Activated T-helper 1 cell treated with anti-CD3 and anti-CD28 coated beads, Interleukin-12 subunit alpha, Interleukin-12 subunit beta, Interleukin-2, Interleukin-4 antibody, amounts not matched to agents 30 ng/mL and 10 ng/mL and 1 ng/mL, durations not matched to agents 14 hours and 24 hours and 36 hours (primary cell): ENCODE measurements around the gene RPGRIP1. TPM values are rescaled to one million over a fixed set of nuclear protein-coding genes. Genes with fewer than 3 reads are reported as not detected.

Source experiments
- DNase-seq: peaks from one replicate; pipeline ENCODE4 v3.0.0; 2021; ENCODE audit warnings: low spot score
- H3K27ac Mint-ChIP-seq: one replicate; pipeline ENCODE4 v1.8.0; 2021; ENCODE audit warnings: mild to moderate bottlenecking, mixed read lengths
- H3K27me3 Mint-ChIP-seq: one replicate; pipeline ENCODE4 v1.8.0; 2022; ENCODE audit warnings: mild to moderate bottlenecking, moderate library complexity, mixed read lengths; ENCODE audit not compliant: insufficient read depth
- H3K36me3 Mint-ChIP-seq: one replicate; pipeline ENCODE4 v1.8.0; 2021; ENCODE audit warnings: low read depth, mixed read lengths
- H3K4me1 Mint-ChIP-seq: one replicate; pipeline ENCODE4 v1.8.0; 2021; ENCODE audit warnings: low read depth, mixed read lengths
- H3K4me3 Mint-ChIP-seq: one replicate; pipeline ENCODE4 v1.8.0; 2021; ENCODE audit warnings: mild to moderate bottlenecking, moderate library complexity, mixed read lengths
- H3K9me3 Mint-ChIP-seq: one replicate; pipeline ENCODE4 v1.8.0; 2021; ENCODE audit warnings: mixed read lengths
- intact Hi-C: fragments of 100-400 bp; cut with micrococcal nuclease; formaldehyde crosslinking; loops from one replicate; pipeline ENCODE4 v1.15.1; 2024
- total RNA-seq: library from RNA; stranded (reverse); gene quantifications from 2 replicates; pipeline ENCODE4 v1.2.3, GENCODE V29; 2022

RPGRIP1 gene
- not detected in 2 replicates for total RNA-seq

DNA sequence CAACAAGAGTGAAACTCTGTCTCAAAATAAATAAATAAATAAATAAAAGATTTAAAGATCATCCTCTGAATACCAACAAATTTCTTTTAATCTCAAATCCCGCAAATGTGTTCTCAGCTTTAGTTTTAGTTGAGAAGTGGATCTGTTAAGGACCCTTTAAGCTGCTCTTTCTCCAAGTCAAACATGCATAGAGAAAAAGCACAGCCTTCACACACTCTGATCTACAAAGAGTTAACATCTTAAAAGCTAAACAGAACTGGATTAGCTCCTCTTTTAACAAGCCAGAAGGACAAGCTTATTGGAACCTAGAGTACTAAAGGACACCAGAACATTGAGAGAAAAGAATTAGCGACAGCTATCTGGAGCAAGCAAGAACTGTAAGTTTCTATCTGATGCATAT lies at the start of gene RPGRIP1:
RPGRIP1 (plus strand) TSS at position 301 of the 400 bp plus-strand sequence. CDS start 7,894 bp downstream, outside the sequence.
- Mint-ChIP-seq H3K27ac (no peak within 1 kb of the TSS), H3K27me3 (peaks cover 5% of the 10 kb centered on the region), H3K4me3 (no peak within 1 kb of the TSS), H3K36me3 (no peaks in the 10 kb centered on the region), H3K4me1 (no peaks in the 10 kb centered on the region), H3K9me3 (no peaks in the 10 kb centered on the region)
- DNase-seq, result no peak
- intact Hi-C loops, result no loop called here

DNA sequence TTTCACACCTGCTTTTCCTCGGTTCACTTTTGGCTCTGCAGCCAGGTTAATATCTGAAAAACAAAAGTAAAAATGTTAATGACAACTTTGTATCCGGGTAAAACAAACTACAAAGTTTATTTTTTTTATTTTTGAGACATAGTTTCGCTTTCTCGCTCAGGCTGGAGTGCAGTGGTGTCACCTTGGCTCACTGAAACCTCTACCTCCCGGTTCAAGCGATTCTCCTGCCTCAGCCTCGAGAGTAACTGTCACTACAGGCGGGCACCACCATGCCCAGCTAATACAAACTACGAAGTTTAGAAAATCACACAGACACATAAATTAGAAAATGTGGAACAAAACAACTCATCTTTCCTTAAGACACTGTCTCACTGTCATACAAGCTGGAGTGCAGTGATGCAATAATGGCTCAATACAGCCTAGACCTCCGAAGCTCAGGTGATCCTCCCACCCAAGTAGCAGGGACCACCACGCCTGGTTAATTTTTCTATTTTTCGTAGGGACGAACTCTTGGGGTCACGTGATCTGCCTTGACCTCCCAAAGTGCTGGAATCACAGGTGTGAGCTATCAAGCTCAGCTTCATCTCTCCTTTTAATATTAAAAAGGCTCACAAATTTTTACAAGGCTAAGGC lies 48.7 kb upstream of the RPGRIP1 start:
- DNase-seq, result no peak
- Mint-ChIP-seq H3K27ac (peak overlapping the region; percentile 52), H3K9me3 (no peaks in the 10 kb centered on the region), H3K27me3 (no peaks in the 10 kb centered on the region), H3K4me3 (peak overlapping the region; percentile 29), H3K36me3 (peaks cover 68% of the 10 kb centered on the region), H3K4me1 (peaks cover 69% of the 10 kb centered on the region)
- intact Hi-C loops, result loop anchor here (2.0 to 5.0 kb wide), 2 partner anchors 16 to 136 kb away; no protein-coding TSS in a partner anchor

DNA sequence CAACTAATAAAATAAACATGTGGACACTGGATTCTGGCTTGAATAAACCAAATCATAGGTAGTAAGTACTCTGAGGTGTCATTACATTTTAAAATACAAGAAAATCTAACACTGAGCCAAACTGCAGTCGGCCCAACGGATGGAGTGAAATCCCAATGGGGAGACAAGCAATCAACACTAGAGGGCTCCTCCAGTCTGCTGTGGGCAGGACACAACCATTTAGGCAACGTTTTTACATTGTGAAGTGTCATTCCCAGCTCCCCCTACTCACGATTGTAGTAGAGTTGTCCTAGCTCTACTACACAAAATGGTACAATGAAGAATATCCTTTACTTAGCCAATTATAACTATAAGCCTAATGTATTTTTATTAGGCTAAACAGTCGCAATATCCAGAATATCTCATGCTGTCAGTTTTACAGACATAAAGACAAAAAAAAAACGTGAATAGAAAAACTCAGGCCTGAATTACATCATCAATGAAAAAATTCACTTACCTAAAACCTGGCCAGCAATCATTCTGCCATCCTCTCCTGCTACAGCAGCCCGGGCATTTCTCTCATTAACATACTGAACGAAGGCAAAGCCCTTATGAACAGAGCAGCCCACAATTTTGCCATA lies 46.3 kb upstream of the RPGRIP1 start:
- Mint-ChIP-seq H3K27ac (peak overlapping the region; percentile 40), H3K4me3 (peak overlapping the region; percentile 37), H3K36me3 (peaks cover 65% of the 10 kb centered on the region), H3K9me3 (no peaks in the 10 kb centered on the region), H3K27me3 (no peaks in the 10 kb centered on the region), H3K4me1 (peaks cover 82% of the 10 kb centered on the region)
- intact Hi-C loops, result loop anchor here (5.0 kb wide), 1 partner anchor 134 kb away; no protein-coding TSS in a partner anchor
- no peak for DNase-seq

DNA sequence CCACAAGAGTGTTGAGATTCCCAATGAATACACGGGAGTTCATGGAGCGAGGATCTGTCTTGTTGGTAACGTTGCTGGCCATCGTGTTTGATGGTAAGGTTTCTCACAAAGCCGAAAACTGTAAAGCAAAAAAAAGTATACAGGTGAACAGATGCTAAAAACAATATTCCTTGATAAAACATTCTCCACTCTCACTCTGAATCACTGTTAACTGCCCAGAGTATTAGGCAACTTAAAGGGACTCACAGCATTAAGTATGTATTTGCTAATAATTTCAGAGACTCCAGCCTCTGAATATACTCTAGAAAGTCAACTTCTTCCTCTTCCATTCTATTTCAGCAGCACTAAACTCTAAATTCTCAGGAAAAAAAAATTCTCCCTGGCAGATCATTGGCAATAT lies 45.8 kb upstream of the RPGRIP1 start:
- H3K27ac Mint-ChIP-seq, result peak overlapping the region; percentile 40
- H3K4me1 Mint-ChIP-seq, result peaks cover 85% of the 10 kb centered on the region
- no peak for DNase-seq
- H3K9me3 Mint-ChIP-seq, result no peaks in the 10 kb centered on the region
- intact Hi-C loops, result loop anchor here (5.0 kb wide), 1 partner anchor 133 kb away; no protein-coding TSS in a partner anchor
- H3K36me3 Mint-ChIP-seq, result peaks cover 68% of the 10 kb centered on the region
- no peaks in the 10 kb centered on the region for H3K27me3 Mint-ChIP-seq
- no peak overlapping the region for H3K4me3 Mint-ChIP-seq

DNA sequence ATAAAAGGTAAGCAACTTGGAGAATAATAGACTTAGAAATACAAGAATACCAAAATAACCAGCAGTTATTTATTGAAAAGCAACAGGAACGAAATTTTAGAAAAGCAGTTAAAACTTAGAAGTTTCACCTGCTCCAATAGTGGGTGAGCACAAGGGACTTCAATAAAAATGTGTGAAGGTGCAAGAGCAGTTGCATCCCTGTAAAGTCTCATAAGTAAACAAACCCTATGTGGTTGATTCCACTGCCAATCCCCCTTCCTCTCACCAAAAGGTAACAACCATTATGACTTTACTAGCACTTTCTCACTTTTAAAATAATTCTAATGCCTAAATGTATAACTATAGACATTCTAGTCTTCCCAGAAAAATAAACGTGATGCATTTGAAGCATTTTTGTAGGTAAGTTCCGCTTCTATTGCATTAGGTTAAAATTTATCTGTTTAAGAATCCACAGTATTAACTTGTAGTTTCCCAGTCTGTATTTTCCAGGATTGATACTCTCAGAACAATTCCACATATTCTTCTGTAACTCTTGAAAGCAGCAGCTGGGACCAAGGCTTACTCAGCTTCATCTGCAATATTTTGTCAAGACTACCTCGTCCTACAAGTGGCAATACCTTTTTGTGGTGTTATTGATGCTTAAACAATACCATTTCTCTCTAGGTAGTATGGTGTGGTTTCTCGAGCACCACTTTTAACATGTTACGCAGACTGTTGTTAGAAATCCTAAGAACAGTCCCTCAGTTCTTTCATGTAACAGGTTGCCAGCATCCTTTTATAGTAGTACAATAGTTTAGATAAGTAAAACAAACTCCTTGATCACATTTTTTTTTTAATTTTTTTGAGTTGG lies 42.7 kb upstream of the RPGRIP1 start:
- no peaks in the 10 kb centered on the region for H3K9me3 Mint-ChIP-seq
- peaks cover 73% of the 10 kb centered on the region for H3K4me1 Mint-ChIP-seq
- no peak for DNase-seq
- H3K27ac Mint-ChIP-seq, result peak overlapping the region; percentile 23
- peaks cover 47% of the 10 kb centered on the region for H3K36me3 Mint-ChIP-seq
- intact Hi-C loops, result loop anchor here (2.0 kb wide), 1 partner anchor 18 kb away; no protein-coding TSS in a partner anchor
- H3K4me3 Mint-ChIP-seq, result no peak overlapping the region
- no peaks in the 10 kb centered on the region for H3K27me3 Mint-ChIP-seq

DNA sequence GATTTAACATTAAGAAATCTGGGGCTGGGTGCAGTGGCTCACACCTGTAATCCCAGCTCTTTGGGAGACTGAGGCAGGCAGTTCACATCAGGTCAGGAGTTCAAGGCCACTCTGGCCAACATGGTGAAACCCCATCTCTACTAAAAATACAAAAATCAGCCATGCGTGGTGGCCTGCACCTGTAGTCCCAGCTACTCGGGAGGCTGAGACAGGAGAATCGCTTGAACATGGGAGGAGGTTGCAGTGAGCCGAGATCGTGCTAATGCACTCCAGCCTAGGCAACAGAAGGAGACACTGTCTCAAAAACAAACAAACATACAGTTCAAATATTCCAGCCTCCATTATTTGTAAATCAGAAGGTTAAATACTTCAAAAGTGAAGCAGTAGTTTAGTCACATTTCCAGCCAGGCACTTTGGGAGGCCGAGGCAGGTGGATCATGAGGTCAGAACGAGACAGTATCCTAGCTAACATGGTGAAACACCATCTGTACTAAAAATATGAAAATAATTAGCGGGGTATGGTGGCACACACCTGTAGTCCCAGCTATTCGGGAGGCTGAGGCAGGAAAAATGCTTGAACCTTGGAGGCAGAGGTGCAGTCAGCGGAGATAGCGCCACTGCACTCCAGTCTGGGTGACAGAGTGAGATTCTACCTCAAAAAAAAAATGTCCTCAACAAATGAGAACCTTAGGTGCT lies 40.9 kb upstream of the RPGRIP1 start:
- H3K27ac Mint-ChIP-seq, result no peak overlapping the region
- H3K4me3 Mint-ChIP-seq, result no peak overlapping the region
- no peaks in the 10 kb centered on the region for H3K9me3 Mint-ChIP-seq
- no peaks in the 10 kb centered on the region for H3K27me3 Mint-ChIP-seq
- DNase-seq, result no peak
- intact Hi-C loops, result no loop called here
- peaks cover 69% of the 10 kb centered on the region for H3K4me1 Mint-ChIP-seq
- H3K36me3 Mint-ChIP-seq, result peaks cover 43% of the 10 kb centered on the region

DNA sequence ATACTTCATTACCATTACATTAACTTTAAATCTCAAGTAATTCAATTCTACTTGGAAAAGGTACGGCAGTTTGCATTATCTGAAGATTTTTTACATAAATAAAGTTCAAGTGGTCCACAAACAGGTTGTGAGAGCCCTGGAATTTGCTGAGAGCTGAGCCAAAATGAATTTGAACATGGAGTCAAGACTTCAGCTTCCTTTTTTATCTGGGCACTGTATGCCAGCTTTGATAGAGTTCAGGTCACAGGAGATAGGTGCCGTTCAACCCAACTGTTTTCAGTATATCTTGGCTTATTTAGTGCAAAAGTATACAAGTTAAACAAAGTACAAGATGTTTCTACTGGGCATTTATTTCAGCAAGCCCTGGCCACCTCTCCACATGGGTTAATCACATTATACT lies 39.5 kb upstream of the RPGRIP1 start:
- H3K36me3 Mint-ChIP-seq, result peaks cover 37% of the 10 kb centered on the region
- H3K4me3 Mint-ChIP-seq, result no peak overlapping the region

DNA sequence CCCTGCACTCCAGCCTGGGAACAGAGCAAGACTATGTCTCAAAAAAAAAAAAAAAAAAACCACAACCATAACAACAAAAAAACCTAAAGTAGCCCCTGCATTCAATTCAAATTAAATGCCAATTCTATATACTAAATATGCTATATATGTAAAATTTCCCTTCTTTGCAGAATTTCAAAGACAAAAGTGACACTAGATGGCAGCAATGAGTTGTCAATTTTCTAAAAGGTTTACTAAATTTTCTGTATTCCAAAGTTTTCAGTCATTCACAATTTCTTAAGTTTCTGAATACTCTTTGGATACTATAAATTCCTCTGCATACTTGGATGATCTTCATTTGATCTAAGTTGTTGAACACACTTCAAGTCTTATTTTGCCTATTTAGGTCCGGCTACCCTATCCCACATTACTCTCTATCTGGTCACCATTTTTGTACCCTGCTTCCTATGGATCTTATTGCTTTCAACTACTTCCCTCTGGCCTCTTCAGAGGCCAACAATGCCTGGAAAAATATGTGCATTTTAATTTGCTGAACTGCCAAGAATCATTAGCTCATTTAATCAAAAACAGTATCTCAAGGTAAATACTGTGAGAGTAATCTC lies 38.6 kb upstream of the RPGRIP1 start:
- no peaks in the 10 kb centered on the region for H3K27me3 Mint-ChIP-seq
- H3K4me3 Mint-ChIP-seq, result no peak overlapping the region
- H3K9me3 Mint-ChIP-seq, result no peaks in the 10 kb centered on the region
- intact Hi-C loops, result loop anchor here (5.0 kb wide), 1 partner anchor 34 kb away; no protein-coding TSS in a partner anchor
- peaks cover 32% of the 10 kb centered on the region for H3K36me3 Mint-ChIP-seq
- DNase-seq, result no peak
- no peak overlapping the region for H3K27ac Mint-ChIP-seq
- peaks cover 52% of the 10 kb centered on the region for H3K4me1 Mint-ChIP-seq

More for the DNA sequence above, 39.5 kb upstream of the RPGRIP1 start:
- DNase-seq, result no peak
- H3K4me1 Mint-ChIP-seq, result peaks cover 60% of the 10 kb centered on the region
- H3K9me3 Mint-ChIP-seq, result no peaks in the 10 kb centered on the region
- intact Hi-C loops, result loop anchor here (5.0 kb wide), 1 partner anchor 33 kb away; no protein-coding TSS in a partner anchor
- peak overlapping the region; percentile 23 for H3K27ac Mint-ChIP-seq
- H3K27me3 Mint-ChIP-seq, result no peaks in the 10 kb centered on the region

DNA sequence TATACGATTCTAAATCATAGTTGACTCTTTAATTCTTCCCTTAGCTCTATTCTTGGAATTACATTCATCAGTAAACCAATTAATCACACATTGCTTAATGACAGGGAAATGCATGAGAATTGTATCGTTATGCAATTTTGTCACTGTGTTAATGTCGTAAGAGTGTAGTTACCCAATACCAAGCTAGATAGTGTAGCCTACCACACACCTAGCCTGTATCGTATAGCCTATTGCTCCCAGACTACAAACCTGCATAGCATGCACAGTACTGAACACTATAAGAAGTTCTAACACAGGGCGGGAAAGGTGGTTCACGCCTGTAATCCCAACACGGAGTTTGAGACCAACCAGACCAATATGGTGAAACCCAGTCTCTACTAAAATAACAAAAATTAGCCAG lies 35.3 kb upstream of the RPGRIP1 start:
- H3K4me3 Mint-ChIP-seq, result no peak overlapping the region
- intact Hi-C loops, result loop anchor here (5.0 kb wide), 1 partner anchor 37 kb away; no protein-coding TSS in a partner anchor
- peaks cover 40% of the 10 kb centered on the region for H3K36me3 Mint-ChIP-seq
- peaks cover 38% of the 10 kb centered on the region for H3K4me1 Mint-ChIP-seq
- H3K27me3 Mint-ChIP-seq, result no peaks in the 10 kb centered on the region
- no peak for DNase-seq
- H3K9me3 Mint-ChIP-seq, result no peaks in the 10 kb centered on the region
- H3K27ac Mint-ChIP-seq, result no peak overlapping the region

DNA sequence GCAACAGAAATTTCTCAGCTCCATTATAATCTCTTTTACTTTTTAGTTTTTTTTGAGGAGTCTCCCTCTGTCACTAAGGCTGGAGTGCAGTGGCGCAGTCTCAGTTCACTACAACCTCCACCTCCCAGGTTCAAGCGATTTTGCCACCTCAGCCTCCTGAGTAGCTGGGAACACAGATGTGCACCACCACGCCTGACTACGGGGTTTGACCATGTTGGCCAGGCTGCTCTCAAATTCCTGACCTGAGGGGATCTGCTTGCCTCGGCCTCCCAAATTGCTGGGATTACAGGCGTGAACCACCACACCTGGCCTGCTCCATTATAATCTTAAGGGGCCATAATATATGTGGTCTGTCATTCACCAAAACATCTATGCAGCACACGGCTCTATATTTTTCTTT lies 34.1 kb upstream of the RPGRIP1 start:
- Mint-ChIP-seq H3K4me1 (peaks cover 38% of the 10 kb centered on the region), H3K27me3 (no peaks in the 10 kb centered on the region), H3K4me3 (no peak overlapping the region), H3K27ac (no peak overlapping the region), H3K9me3 (no peaks in the 10 kb centered on the region), H3K36me3 (peaks cover 53% of the 10 kb centered on the region)
- intact Hi-C loops, result no loop called here
- DNase-seq, result no peak

DNA sequence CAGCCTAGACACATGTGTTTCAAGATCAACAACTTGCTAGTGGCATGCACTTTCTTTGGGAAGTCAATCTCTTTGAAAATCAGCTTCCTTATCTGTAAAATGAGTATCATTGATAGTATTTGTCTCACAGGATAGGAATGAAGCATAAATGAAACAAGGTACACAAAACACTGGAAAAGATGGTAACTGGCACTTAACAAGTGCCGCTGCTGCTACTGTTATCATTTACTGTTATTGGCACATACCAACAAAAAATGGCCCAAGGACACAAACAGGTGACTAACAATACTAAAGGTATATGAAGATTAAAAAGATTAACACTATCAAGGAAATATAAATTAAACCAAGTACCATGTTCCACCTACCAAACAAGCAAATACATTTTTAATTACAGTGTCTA lies 31.5 kb upstream of the RPGRIP1 start:
- Mint-ChIP-seq H3K27ac (no peak overlapping the region), H3K36me3 (peaks cover 58% of the 10 kb centered on the region), H3K9me3 (no peaks in the 10 kb centered on the region), H3K4me1 (peaks cover 27% of the 10 kb centered on the region), H3K4me3 (no peak overlapping the region), H3K27me3 (no peaks in the 10 kb centered on the region)
- no peak for DNase-seq
- intact Hi-C loops, result no loop called here
